ENCODE results near the gene TRABD2B. TPM values are rescaled to one million over a fixed set of nuclear protein-coding genes. Genes with fewer than 3 reads are reported as not detected.
A peak's percentile ranks its signal among the peaks of the same experiment; 100 is the strongest.

Gene TRABD2B
- total and polyA plus RNA-seq, 2 of the 13 experiments (the other 11 are each of a cell fraction or from before 2014, with no cell fraction given) = 0.04 TPM; not detected in 1

GRCh38 chr1:47813970-47814369 is 183.2 kb downstream of the TRABD2B start (continued):
- TF ChIP-seq ZBTB2 (CRISPR knock-in tag; IDR thresholded peaks at IDR 0.05; ENCODE audit: low read depth) (no peak), SALL2 (CRISPR knock-in tag; IDR thresholded peaks at IDR 0.05) (no peak), ZNF567 (CRISPR knock-in tag; IDR thresholded peaks at IDR 0.05; ENCODE audit: borderline replicate concordance) (no peak), ZNF432 (CRISPR knock-in tag; IDR thresholded peaks at IDR 0.05; ENCODE audit: borderline replicate concordance) (no peak), DZIP1 (CRISPR knock-in tag; IDR thresholded peaks at IDR 0.05) (no peak), SP1 (IDR thresholded peaks at IDR 0.05) (no peak), SP1 (CRISPR knock-in tag; IDR thresholded peaks at IDR 0.05) (no peak), TEAD3 (CRISPR knock-in tag; optimal IDR thresholded peaks at IDR 0.05; ENCODE audit: borderline replicate concordance) (peak; percentile 64), NBN (conservative IDR thresholded peaks at IDR 0.05) (no peak), STAG1 (CRISPR knock-in tag; IDR thresholded peaks at IDR 0.05) (no peak), RFX5 (IDR thresholded peaks at IDR 0.05; ENCODE audit: low read depth, low read length) (no peak), ZNF790 (CRISPR knock-in tag; IDR thresholded peaks at IDR 0.05; ENCODE audit: borderline replicate concordance) (no peak), SP4 (CRISPR knock-in tag; IDR thresholded peaks at IDR 0.05) (no peak), FOXA1 (IDR thresholded peaks at IDR 0.05) (no peak), FOXA1 (CRISPR knock-in tag; IDR thresholded peaks at IDR 0.05) (peak; percentile 36; the same call in 1 of the 2 replicates), TAF1 (CRISPR knock-in tag; IDR thresholded peaks at IDR 0.05) (no peak)
- TF ChIP-seq, protein P1, sequence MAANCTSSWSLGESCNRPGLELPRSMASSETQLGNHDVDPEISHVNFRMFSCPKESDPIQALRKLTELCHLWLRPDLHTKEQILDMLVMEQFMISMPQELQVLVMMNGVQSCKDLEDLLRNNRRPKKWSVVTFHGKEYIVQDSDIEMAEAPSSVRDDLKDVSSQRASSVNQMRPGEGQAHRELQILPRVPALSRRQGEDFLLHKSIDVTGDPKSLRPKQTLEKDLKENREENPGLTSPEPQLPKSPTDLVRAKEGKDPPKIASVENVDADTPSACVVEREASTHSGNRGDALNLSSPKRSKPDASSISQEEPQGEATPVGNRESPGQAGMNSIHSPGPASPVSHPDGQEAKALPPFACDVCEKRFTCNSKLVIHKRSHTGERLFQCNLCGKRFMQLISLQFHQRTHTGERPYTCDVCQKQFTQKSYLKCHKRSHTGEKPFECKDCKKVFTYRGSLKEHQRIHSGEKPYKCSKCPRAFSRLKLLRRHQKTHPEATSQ (CRISPR knock-in tag; IDR thresholded peaks at IDR 0.05; ENCODE audit: borderline replicate concordance) = no peak
- TF ChIP-seq, protein P2, sequence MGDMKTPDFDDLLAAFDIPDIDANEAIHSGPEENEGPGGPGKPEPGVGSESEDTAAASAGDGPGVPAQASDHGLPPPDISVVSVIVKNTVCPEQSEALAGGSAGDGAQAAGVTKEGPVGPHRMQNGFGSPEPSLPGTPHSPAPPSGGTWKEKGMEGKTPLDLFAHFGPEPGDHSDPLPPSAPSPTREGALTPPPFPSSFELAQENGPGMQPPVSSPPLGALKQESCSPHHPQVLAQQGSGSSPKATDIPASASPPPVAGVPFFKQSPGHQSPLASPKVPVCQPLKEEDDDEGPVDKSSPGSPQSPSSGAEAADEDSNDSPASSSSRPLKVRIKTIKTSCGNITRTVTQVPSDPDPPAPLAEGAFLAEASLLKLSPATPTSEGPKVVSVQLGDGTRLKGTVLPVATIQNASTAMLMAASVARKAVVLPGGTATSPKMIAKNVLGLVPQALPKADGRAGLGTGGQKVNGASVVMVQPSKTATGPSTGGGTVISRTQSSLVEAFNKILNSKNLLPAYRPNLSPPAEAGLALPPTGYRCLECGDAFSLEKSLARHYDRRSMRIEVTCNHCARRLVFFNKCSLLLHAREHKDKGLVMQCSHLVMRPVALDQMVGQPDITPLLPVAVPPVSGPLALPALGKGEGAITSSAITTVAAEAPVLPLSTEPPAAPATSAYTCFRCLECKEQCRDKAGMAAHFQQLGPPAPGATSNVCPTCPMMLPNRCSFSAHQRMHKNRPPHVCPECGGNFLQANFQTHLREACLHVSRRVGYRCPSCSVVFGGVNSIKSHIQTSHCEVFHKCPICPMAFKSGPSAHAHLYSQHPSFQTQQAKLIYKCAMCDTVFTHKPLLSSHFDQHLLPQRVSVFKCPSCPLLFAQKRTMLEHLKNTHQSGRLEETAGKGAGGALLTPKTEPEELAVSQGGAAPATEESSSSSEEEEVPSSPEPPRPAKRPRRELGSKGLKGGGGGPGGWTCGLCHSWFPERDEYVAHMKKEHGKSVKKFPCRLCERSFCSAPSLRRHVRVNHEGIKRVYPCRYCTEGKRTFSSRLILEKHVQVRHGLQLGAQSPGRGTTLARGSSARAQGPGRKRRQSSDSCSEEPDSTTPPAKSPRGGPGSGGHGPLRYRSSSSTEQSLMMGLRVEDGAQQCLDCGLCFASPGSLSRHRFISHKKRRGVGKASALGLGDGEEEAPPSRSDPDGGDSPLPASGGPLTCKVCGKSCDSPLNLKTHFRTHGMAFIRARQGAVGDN (CRISPR knock-in tag; IDR thresholded peaks at IDR 0.05) = peak; percentile 60
- TF ChIP-seq, protein P3, sequence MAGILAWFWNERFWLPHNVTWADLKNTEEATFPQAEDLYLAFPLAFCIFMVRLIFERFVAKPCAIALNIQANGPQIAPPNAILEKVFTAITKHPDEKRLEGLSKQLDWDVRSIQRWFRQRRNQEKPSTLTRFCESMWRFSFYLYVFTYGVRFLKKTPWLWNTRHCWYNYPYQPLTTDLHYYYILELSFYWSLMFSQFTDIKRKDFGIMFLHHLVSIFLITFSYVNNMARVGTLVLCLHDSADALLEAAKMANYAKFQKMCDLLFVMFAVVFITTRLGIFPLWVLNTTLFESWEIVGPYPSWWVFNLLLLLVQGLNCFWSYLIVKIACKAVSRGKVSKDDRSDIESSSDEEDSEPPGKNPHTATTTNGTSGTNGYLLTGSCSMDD (CRISPR knock-in tag; IDR thresholded peaks at IDR 0.05) = no peak
